Spleen (tissue), 7 donors: Measurements from ENCODE around the gene LALBA.
"Not testable (repeated sequence)": the region's sequence is repeated elsewhere in the genome, so short reads cannot be mapped to it uniquely, and the experiment has no call there.

Experiments
- CTCF ChIP-seq, 11 experiments: fragments of 200-600 bp in 7 of 11; fragments of 450-650 bp in 4 of 11; sonication (generic) in 4 of 11; IDR thresholded peaks in 8 of 11; conservative IDR thresholded peaks in 3 of 11; 1 replicate in 7 of 11; 2 replicates in 4 of 11; pipeline versions ENCODE4 v1.4.0 to v1.8.0; 2016 to 2021; ENCODE audit warnings: antibody characterized with exemption in 11 of 11, inconsistent platforms in 4 of 11, mild to moderate bottlenecking in 1 of 11
- POLR2A ChIP-seq, 3 donors: fragments of 450-650 bp; IDR thresholded peaks; one replicate each; pipeline ENCODE4 v1.5.1; 2017; ENCODE audit warnings: antibody characterized with exemption in 3 of 3, mild to moderate bottlenecking in 1 of 3
- POLR2AphosphoS5 ChIP-seq, 3 donors: sonication (generic); formaldehyde crosslinking; IDR thresholded peaks; one replicate each; pipeline ENCODE4 v1.5.1; 2017; ENCODE audit warnings: antibody characterized with exemption in 3 of 3
- donor health status: DM: no; HTN: no; CAD: no; lungs with moderate emphysema.
- donor health status: DM: no; HTN: no; CAD: no.
- donor health status: DM: no; HTN: no; CAD: no.

- TF ChIP-seq POLR2A (IDR thresholded peaks at IDR 0.05); CTCF (IDR thresholded peaks at IDR 0.05 in 8 of 11, conservative IDR thresholded peaks at IDR 0.05 in 3 of 11); POLR2AphosphoS5 (IDR thresholded peaks at IDR 0.05): not testable (repeated sequence)
These were observed 49.5 kb downstream of the LALBA start for GRCh38 chr12:48520381-48520780.
